ENCODE data around the gene MRPL10. TPM values are rescaled to one million over a fixed set of nuclear protein-coding genes. Genes with fewer than 3 reads are reported as not detected.

Gene MRPL10
- total and polyA plus RNA-seq, 2 of the 8 experiments (the other 6 are each of a cell fraction or from before 2014, with no cell fraction given), result 85.3 to 214 TPM

GRCh38 chr17:47870056-47870455 lies 38.7 kb upstream of the MRPL10 start:
- H3K18ac ChIP-seq (ENCODE audit: extremely low read depth, low read length), result no peak overlapping the region
- no peak overlapping the region for H3K9ac ChIP-seq (replicated peaks in 1 of 4; ENCODE audit: extremely low read depth in 1 of 4, low read depth in 3 of 4, low read length in 3 of 4)
- no peak overlapping the region for H3K4ac ChIP-seq (replicated peaks; ENCODE audit: insufficient read length, low read depth, low read length)
- POLR2A ChIA-PET (ENCODE audit: partially characterized antibody), result interaction anchor here (1.0 kb wide), 1 partner anchor 22 kb away, joined by 3 read pairs; no protein-coding TSS in a partner anchor
- no peak overlapping the region for H4K8ac ChIP-seq (ENCODE audit: extremely low read depth, insufficient read depth, low read length)
- no peak overlapping the region for H3K14ac ChIP-seq (ENCODE audit: insufficient read length)
- no peaks in the 10 kb centered on the region for H3K9me3 ChIP-seq (ENCODE audit: insufficient read depth in 2 of 2, low read depth in 1 of 2, low read length in 1 of 2)
- H2BK5ac ChIP-seq (ENCODE audit: low read depth, low read length), result no peak overlapping the region; the same call in 1 of the 2 replicates
- no peak overlapping the region for H2BK120ac ChIP-seq (replicated peaks; ENCODE audit: low read depth, low read length)
- H3K79me1 ChIP-seq (ENCODE audit: low read depth, low read length), result no peaks in the 10 kb centered on the region
- no peak overlapping the region for H3K4me3 ChIP-seq (ENCODE audit: extremely low read depth in 1 of 4, insufficient read depth in 2 of 4, low read depth in 3 of 4, low read length in 4 of 4)
- no peak for DNase-seq (ENCODE audit: low read depth in 1 of 2, low spot score in 2 of 2)
- H3K23ac ChIP-seq (ENCODE audit: insufficient read length), result no peak overlapping the region
- H2BK15ac ChIP-seq (ENCODE audit: low read length), result no peak overlapping the region
- peaks cover 3 to 25% (median 17%) of the 10 kb centered on the region in 4 experiments; a peak in 5 of 7 replicates for H3K27me3 ChIP-seq (replicated peaks in 1 of 4; ENCODE audit: control insufficient read depth in 3 of 4, extremely low read depth in 1 of 4, insufficient read depth in 3 of 4, low read length in 3 of 4)
- H4K20me1 ChIP-seq (replicated peaks in 1 of 2; ENCODE audit: control insufficient read depth in 1 of 2, insufficient read depth in 2 of 2, low read length in 2 of 2), result no peaks in the 10 kb centered on the region
- H3K27ac ChIP-seq (ENCODE audit: low read depth, low read length), result no peak overlapping the region
- no peaks in the 10 kb centered on the region for H3K36me3 ChIP-seq (ENCODE audit: control insufficient read depth in 2 of 4, insufficient read depth in 4 of 4, low read length in 3 of 4)
- CTCF ChIA-PET (ENCODE audit: partially characterized antibody), result interaction anchor here (1.3 to 10.7 kb wide), 3 partner anchors 14 to 80 kb away, joined by 4 to 257 read pairs (median 26); partner anchors contain the start of genes SCRN2 and SP6
- 0 out of 2 replicates have a peak overlapping the region, but pooled peaks have one; percentile 44 for H2BK20ac ChIP-seq (ENCODE audit: low read length)
- no peak overlapping the region for H2AK5ac ChIP-seq (ENCODE audit: low read depth, low read length)
- no peak overlapping the region for H3K56ac ChIP-seq (replicated peaks; ENCODE audit: insufficient read length, low read depth, low read length)
- peaks cover 4% of the 10 kb centered on the region; the same call in 1 of the 2 replicates for H3K23me2 ChIP-seq (ENCODE audit: low read depth, low read length)
- no peak overlapping the region for H2AFZ ChIP-seq (ENCODE audit: low read length)
- H3K4me1 ChIP-seq (replicated peaks in 1 of 4; ENCODE audit: control insufficient read depth in 3 of 4, insufficient read depth in 4 of 4, low read length in 3 of 4), result peaks cover 21 to 36% (median 22%) of the 10 kb centered on the region in 4 experiments
- no peak overlapping the region for H4K5ac ChIP-seq (ENCODE audit: insufficient read length, low read depth, low read length)
- WGBS, 2 experiments (ENCODE audit: extremely low coverage in 1 of 2, insufficient coverage in 1 of 2, insufficient read length in 1 of 2, insufficient replicate concordance in 2 of 2, low coverage in 1 of 2, low lambda C conversion rate in 2 of 2, missing lambda C conversion rate in 1 of 2), result 46% methylated on average over 1 of the region's 1 CpG; no CpG with 5 or more reads in 1 of the 2 experiments
- H2BK12ac ChIP-seq (ENCODE audit: low read depth, low read length), result peak overlapping the region; percentile 30; the same call in 1 of the 2 replicates
- H3K4me2 ChIP-seq (ENCODE audit: insufficient read depth in 1 of 2, low read depth in 2 of 2, low read length in 2 of 2), result peak overlapping the region; percentile 34 to 41; a peak in 3 of 4 replicates
- H4K91ac ChIP-seq (replicated peaks; ENCODE audit: insufficient read length, low read length), result no peak overlapping the region
- no peaks in the 10 kb centered on the region for H3K79me2 ChIP-seq (ENCODE audit: control insufficient read depth in 1 of 2, insufficient read depth in 2 of 2, low read length in 2 of 2)
- FAIRE-seq, result no peak
- TF ChIP-seq RNF2 (IDR thresholded peaks at IDR 0.05; ENCODE audit: borderline replicate concordance, low read depth, low read length, missing control alignments, poor library complexity, severe bottlenecking), result no peak
- TF ChIP-seq RFX5 (IDR thresholded peaks at IDR 0.05; ENCODE audit: borderline replicate concordance, low read depth, low read length), result no peak
- TF ChIP-seq RAD21 (IDR thresholded peaks at IDR 0.05 in 1 of 2, conservative IDR thresholded peaks at IDR 0.05 in 1 of 2; ENCODE audit: low read depth in 2 of 2, low read length in 2 of 2), result no peak
- TF ChIP-seq ATF3 (IDR thresholded peaks at IDR 0.05; ENCODE audit: insufficient read depth, low read depth, low read length), result no peak
- TF ChIP-seq SIRT6 (IDR thresholded peaks at IDR 0.05; ENCODE audit: low read length), result no peak
- no peak for TF ChIP-seq SRF (IDR thresholded peaks at IDR 0.05; ENCODE audit: low read depth, low read length)
- TF ChIP-seq EP300 (IDR thresholded peaks at IDR 0.05; ENCODE audit: borderline replicate concordance in 1 of 2, low read depth in 2 of 2, low read length in 2 of 2), result no peak
- no peak for TF ChIP-seq TCF12 (IDR thresholded peaks at IDR 0.05; ENCODE audit: low read depth, low read length)
- TF ChIP-seq JUND (IDR thresholded peaks at IDR 0.05; ENCODE audit: low read length), result no peak
- no peak for TF ChIP-seq ASH2L (IDR thresholded peaks at IDR 0.05; ENCODE audit: low read length)
- no peak for TF ChIP-seq BRCA1 (IDR thresholded peaks at IDR 0.05; ENCODE audit: low read depth, low read length)
- no peak for TF ChIP-seq EGR1 (IDR thresholded peaks at IDR 0.05; ENCODE audit: borderline replicate concordance, low read depth, low read length)

Data from H1 (cell line).